Type B pancreatic cell (in vitro differentiated cells): ENCODE results near the gene ATP2A3. TPM values are rescaled to one million over a fixed set of nuclear protein-coding genes. Genes with fewer than 3 reads are reported as not detected.

ENCODE experiments used
- DNase-seq: peaks from one replicate; pipeline ENCODE4 v3.0.0; 2021; ENCODE audit warnings: mixed read lengths; ENCODE audit not compliant: unreplicated experiment; ENCODE audit errors: extremely low spot score
- H3K27ac Mint-ChIP-seq: 2 replicates; pipeline ENCODE4 v1.8.0; 2021; ENCODE audit warnings: mild to moderate bottlenecking, mixed read lengths
- H3K27me3 Mint-ChIP-seq: 2 replicates; pipeline ENCODE4 v1.8.0; 2021; ENCODE audit warnings: mixed read lengths
- H3K36me3 Mint-ChIP-seq: 2 replicates; pipeline ENCODE4 v1.8.0; 2021; ENCODE audit warnings: mixed read lengths
- H3K4me1 Mint-ChIP-seq: one replicate; pipeline ENCODE4 v1.8.0; 2021; ENCODE audit warnings: mixed read lengths; ENCODE audit not compliant: unreplicated experiment
- H3K4me3 Mint-ChIP-seq: 2 replicates; pipeline ENCODE4 v1.8.0; 2021; ENCODE audit warnings: mild to moderate bottlenecking, mixed read lengths
- H3K9me3 Mint-ChIP-seq: 2 replicates; pipeline ENCODE4 v1.8.0; 2021; ENCODE audit warnings: mixed read lengths
- CTCF ChIP-seq: fragments of 200-600 bp; sonication (generic); conservative IDR thresholded peaks from 2 replicates; pipeline ENCODE4 v1.5.0; 2021; ENCODE audit warnings: antibody characterized with exemption, mild to moderate bottlenecking
- total RNA-seq: library from RNA; stranded (reverse); gene quantifications from 2 replicates; pipeline ENCODE4 v1.2.1, GENCODE V29; 2021; ENCODE audit warnings: low replicate concordance

Gene ATP2A3
- total RNA-seq, 1 donor from 2014 or later: 33.2 TPM

DNA sequence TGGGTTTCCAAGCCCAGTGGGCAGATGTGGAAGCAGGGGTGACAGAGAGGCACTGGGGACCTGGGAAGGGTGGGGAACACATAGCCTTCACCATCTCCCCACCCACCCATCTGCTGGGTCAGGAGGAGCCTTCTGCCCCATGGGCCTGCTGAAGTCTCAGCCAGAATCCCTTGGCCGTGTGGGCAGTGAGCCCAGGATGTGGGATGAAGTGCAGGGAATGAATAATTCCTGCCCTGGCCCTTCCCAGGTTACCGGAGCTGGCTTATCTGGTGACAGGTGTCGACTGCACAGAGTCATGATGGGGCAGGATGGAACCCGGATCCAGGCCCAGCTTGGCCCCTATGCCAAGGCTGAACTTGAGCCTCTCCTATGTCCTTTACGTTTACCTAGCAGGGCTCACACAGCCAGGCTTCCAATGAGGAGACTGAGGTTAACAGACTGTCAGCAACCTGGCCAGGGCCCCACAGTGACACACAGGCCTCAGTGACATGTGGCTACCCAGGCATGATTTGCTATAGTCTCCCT, 17.5 kb downstream of the ATP2A3 start:
- TF ChIP-seq CTCF: no peak
- no peak for DNase-seq
- H3K27ac Mint-ChIP-seq: no peak overlapping the region
- H3K27me3 Mint-ChIP-seq: peaks cover 4% of the 10 kb centered on the region
- peaks cover 6% of the 10 kb centered on the region for H3K4me1 Mint-ChIP-seq
- no peaks in the 10 kb centered on the region for H3K36me3 Mint-ChIP-seq
- no peaks in the 10 kb centered on the region for H3K9me3 Mint-ChIP-seq
- H3K4me3 Mint-ChIP-seq: no peak overlapping the region

GRCh38 chr17:3944485-3945388, 19.5 kb downstream of the ATP2A3 start:
- Mint-ChIP-seq H3K4me1 (peaks cover 6% of the 10 kb centered on the region), H3K27ac (no peak overlapping the region), H3K4me3 (peak overlapping the region; percentile 33), H3K36me3 (peaks cover 3% of the 10 kb centered on the region), H3K9me3 (no peaks in the 10 kb centered on the region), H3K27me3 (peaks cover 4% of the 10 kb centered on the region)
- TF ChIP-seq CTCF: no peak
- peak; percentile 89 for DNase-seq

DNA sequence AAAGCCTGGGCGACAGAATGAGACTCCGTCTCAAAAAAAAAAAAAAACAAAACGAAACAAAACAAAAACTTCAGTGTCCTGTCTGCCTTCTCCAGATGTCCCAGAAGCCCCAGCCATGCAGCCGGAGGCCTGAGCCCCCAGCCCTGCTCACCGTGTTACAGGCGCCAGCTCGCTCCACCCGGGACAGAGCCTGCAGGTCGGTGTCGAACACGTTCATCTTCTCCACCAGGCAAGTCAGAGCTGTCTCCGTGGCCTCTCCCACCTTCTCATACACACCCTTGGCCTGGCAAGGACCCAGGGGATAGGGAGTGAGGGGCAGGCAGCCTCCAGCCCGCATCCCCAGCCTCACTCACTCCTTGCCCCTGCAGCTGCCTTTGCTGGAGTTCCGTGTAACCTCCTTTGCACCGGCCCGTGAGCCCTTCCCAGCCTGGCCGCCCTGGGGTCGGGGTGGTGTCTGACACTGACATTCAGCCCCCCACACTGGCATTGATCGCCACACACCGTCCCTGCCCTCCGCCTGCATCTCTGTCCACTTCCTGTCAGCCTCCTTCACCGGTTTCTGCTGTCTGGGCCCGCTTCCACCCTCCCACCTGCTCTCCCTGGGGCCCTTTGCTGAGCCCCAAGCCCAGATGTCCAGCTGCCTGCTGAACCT, 20.9 kb downstream of the ATP2A3 start:
- DNase-seq: no peak
- Mint-ChIP-seq H3K27me3 (peaks cover 4% of the 10 kb centered on the region), H3K27ac (no peak overlapping the region), H3K9me3 (no peaks in the 10 kb centered on the region), H3K36me3 (peaks cover 3% of the 10 kb centered on the region), H3K4me3 (no peak overlapping the region), H3K4me1 (peaks cover 6% of the 10 kb centered on the region)
- TF ChIP-seq CTCF: no peak

GRCh38 chr17:3940965-3941698, 23.1 kb downstream of the ATP2A3 start:
- Mint-ChIP-seq H3K4me3 (no peak overlapping the region), H3K36me3 (peaks cover 3% of the 10 kb centered on the region), H3K27me3 (peaks cover 4% of the 10 kb centered on the region), H3K27ac (no peak overlapping the region), H3K4me1 (peaks cover 11% of the 10 kb centered on the region), H3K9me3 (no peaks in the 10 kb centered on the region)
- no peak for TF ChIP-seq CTCF
- no peak for DNase-seq

GRCh38 chr17:3937359-3937758, 26.9 kb downstream of the ATP2A3 start:
- Mint-ChIP-seq H3K4me3 (no peak overlapping the region), H3K36me3 (peaks cover 3% of the 10 kb centered on the region), H3K27me3 (no peaks in the 10 kb centered on the region), H3K27ac (no peak overlapping the region), H3K9me3 (no peaks in the 10 kb centered on the region), H3K4me1 (peaks cover 5% of the 10 kb centered on the region)
- no peak for DNase-seq
- no peak for TF ChIP-seq CTCF
